GM23338 (cell line): ENCODE results near the gene SLC19A1. TPM values are rescaled to one million over a fixed set of nuclear protein-coding genes. Genes with fewer than 3 reads are reported as not detected.

Experiments
- ATAC-seq: fragments of 200-7000 bp; cut with Tn5 transposase; 3 replicates; pipeline ENCODE4 v1.9.1; 2020
- DNase-seq: peaks from one replicate; pipeline ENCODE4 v3.0.0-alpha.2; 2015; ENCODE audit warnings: low spot score
- H2AFZ ChIP-seq: fragments of 200-600 bp; sonication (generic); 2 replicates; pipeline ENCODE4 v1.8.0; 2016; ENCODE audit warnings: antibody characterized with exemption, mild to moderate bottlenecking, moderate library complexity
- H3F3A ChIP-seq: fragments of 200-600 bp; sonication (generic); replicated peaks from 2 replicates; pipeline ENCODE4 v1.8.0; 2017; ENCODE audit warnings: antibody characterized with exemption, mixed run types, low read depth
- H3K27ac ChIP-seq: fragments of 200-600 bp; sonication (generic); 2 replicates; pipeline ENCODE4 v1.6.1; 2016; ENCODE audit warnings: low read depth
- H3K27me3 ChIP-seq: fragments of 200-600 bp; sonication (generic); 2 replicates; pipeline ENCODE4 v1.8.0; 2016; ENCODE audit warnings: mild to moderate bottlenecking, mixed run types, moderate library complexity; ENCODE audit not compliant: insufficient read depth
- H3K36me3 ChIP-seq: fragments of 200-600 bp; sonication (generic); 2 replicates; pipeline ENCODE4 v1.8.0; 2016; ENCODE audit warnings: mild to moderate bottlenecking; ENCODE audit not compliant: insufficient read depth
- H3K4me1 ChIP-seq: fragments of 200-600 bp; sonication (generic); 2 replicates; pipeline ENCODE4 v1.8.0; 2016; ENCODE audit warnings: mild to moderate bottlenecking, moderate library complexity; ENCODE audit not compliant: insufficient read depth
- H3K4me2 ChIP-seq: fragments of 200-600 bp; sonication (generic); 2 replicates; pipeline ENCODE4 v1.7.1; 2017; ENCODE audit warnings: mixed run types
- H3K4me3 ChIP-seq: fragments of 200-600 bp; sonication (generic); 2 replicates; pipeline ENCODE4 v1.6.1; 2016; ENCODE audit warnings: mixed run types
- H3K79me2 ChIP-seq: fragments of 200-600 bp; sonication (generic); replicated peaks from 2 replicates; pipeline ENCODE4 v1.8.0; 2017; ENCODE audit warnings: mild to moderate bottlenecking; ENCODE audit not compliant: insufficient read depth
- H3K9me2 ChIP-seq: fragments of 200-600 bp; sonication (generic); 2 replicates; pipeline ENCODE4 v1.8.0; 2017; ENCODE audit not compliant: insufficient read depth
- H4K20me1 ChIP-seq: fragments of 200-600 bp; sonication (generic); replicated peaks from 2 replicates; pipeline ENCODE4 v1.8.0; 2017; ENCODE audit warnings: mild to moderate bottlenecking; ENCODE audit not compliant: insufficient read depth
- H3K27ac Mint-ChIP-seq: 2 replicates; pipeline ENCODE4 v1.8.0; 2020; ENCODE audit warnings: inconsistent platforms, mild to moderate bottlenecking, moderate library complexity, mixed read lengths
- H3K27me3 Mint-ChIP-seq: 3 replicates; pipeline ENCODE4 v1.8.0; 2022; ENCODE audit warnings: low read depth, mild to moderate bottlenecking, moderate library complexity, mixed read lengths, inconsistent platforms; ENCODE audit not compliant: insufficient read depth, poor library complexity
- H3K36me3 Mint-ChIP-seq: 3 replicates; pipeline ENCODE4 v1.8.0; 2021; ENCODE audit warnings: low read depth, mild to moderate bottlenecking, inconsistent platforms, moderate library complexity, mixed read lengths
- H3K4me1 Mint-ChIP-seq: 3 replicates; pipeline ENCODE4 v1.8.0; 2020; ENCODE audit warnings: mild to moderate bottlenecking, inconsistent platforms, mixed read lengths
- H3K4me3 Mint-ChIP-seq: 3 replicates; pipeline ENCODE4 v1.8.0; 2021; ENCODE audit warnings: moderate library complexity, mild to moderate bottlenecking, inconsistent platforms, mixed read lengths
- H3K9me3 Mint-ChIP-seq: 3 replicates; pipeline ENCODE4 v1.8.0; 2020; ENCODE audit warnings: moderate library complexity, mild to moderate bottlenecking, inconsistent platforms, mixed read lengths
- CREB1 ChIP-seq: fragments of 250-450 bp; sonication (Bioruptor Pico); IDR thresholded peaks from 2 replicates; pipeline ENCODE4 v1.5.0; 2020; ENCODE audit warnings: low read depth, mild to moderate bottlenecking, moderate library complexity
- CTCF ChIP-seq, 2 experiments: fragments of 200-600 bp in 1 of 2; sonication (generic) in 1 of 2; conservative IDR thresholded peaks; 2 replicates each; pipeline versions ENCODE4 v1.5.1 to v1.6.1; 2016 to 2017; ENCODE audit warnings: antibody characterized with exemption in 2 of 2, low read depth in 2 of 2, mild to moderate bottlenecking in 2 of 2, moderate library complexity in 1 of 2
- ETS1 ChIP-seq: IDR thresholded peaks from 2 replicates; pipeline ENCODE4 v1.6.1; 2016; ENCODE audit warnings: antibody characterized with exemption
- EZH2phosphoT487 ChIP-seq: fragments of 200-600 bp; sonication (generic); IDR thresholded peaks from one replicate; pipeline ENCODE4 v1.8.1; 2018; ENCODE audit warnings: antibody characterized with exemption; ENCODE audit not compliant: unreplicated experiment
- NANOG ChIP-seq: IDR thresholded peaks from 2 replicates; pipeline ENCODE4 v1.6.1; 2016; ENCODE audit warnings: antibody characterized with exemption, borderline replicate concordance
- POLR2AphosphoS5 ChIP-seq: IDR thresholded peaks from 2 replicates; pipeline ENCODE4 v1.6.1; 2016; ENCODE audit warnings: antibody characterized with exemption, low read depth
- REST ChIP-seq: IDR thresholded peaks from one replicate; pipeline ENCODE4 v1.6.1; 2018; ENCODE audit warnings: antibody characterized with exemption; ENCODE audit not compliant: unreplicated experiment
- STAT1 ChIP-seq: IDR thresholded peaks from one replicate; pipeline ENCODE4 v1.6.1; 2016; ENCODE audit warnings: antibody characterized with exemption; ENCODE audit not compliant: unreplicated experiment
- ZNF331 ChIP-seq: fragments of 250-450 bp; sonication (Bioruptor Pico); IDR thresholded peaks from 2 replicates; pipeline ENCODE4 v1.5.0; 2020; ENCODE audit warnings: low read depth, mild to moderate bottlenecking, moderate library complexity
- ZNF462 ChIP-seq: fragments of 250-450 bp; sonication (Bioruptor Pico); IDR thresholded peaks from 2 replicates; pipeline ENCODE4 v1.5.0; 2020; ENCODE audit warnings: mild to moderate bottlenecking, moderate library complexity
- polyA plus RNA-seq: library from polyadenylated mRNA; unstranded; fragments of >200 nt; fragmentation: Nextera tagmentation; extraction: Ambion mirVana; gene quantifications from 2 replicates; pipeline ENCODE4 v1.2.1, GENCODE V29; 2016
- total RNA-seq: library from RNA; depleted of rRNA; stranded (reverse); fragments of >200 nt; shearing (Covaris generic); gene quantifications from 2 replicates; pipeline ENCODE4 v1.2.3, GENCODE V29; 2014

SLC19A1 gene
- total and polyA plus RNA-seq, 2 experiments from 2014 or later = 31.2 to 33.0 TPM

GRCh38 chr21:45528981-45529784 lies 13.1 kb downstream of the SLC19A1 start:
- no peaks in the 10 kb centered on the region for H3K9me2 ChIP-seq
- Mint-ChIP-seq H3K36me3 (peaks cover 26% of the 10 kb centered on the region), H3K9me3 (no peaks in the 10 kb centered on the region), H3K4me3 (no peak overlapping the region), H3K4me1 (0 out of 3 replicates have a peak, but pooled peaks cover 2% of the 10 kb centered on the region), H3K27ac (no peak overlapping the region), H3K27me3 (peaks cover 11% of the 10 kb centered on the region)
- no peak overlapping the region for H2AFZ ChIP-seq
- H3F3A ChIP-seq = 0 out of 2 replicates have a peak, but pooled peaks cover 2% of the 10 kb centered on the region
- H3K27me3 ChIP-seq = no peaks in the 10 kb centered on the region
- TF ChIP-seq POLR2AphosphoS5 (no peak), STAT1 (no peak), CREB1 (no peak), ZNF462 (CRISPR knock-in tag) (no peak), ZNF331 (no peak), REST (no peak), NANOG (no peak), CTCF (conservative IDR thresholded peaks at IDR 0.05; ENCODE audit: low read depth in 2 of 2) (no peak), ETS1 (no peak), EZH2phosphoT487 (no peak)
- H3K27ac ChIP-seq = no peak overlapping the region
- no peaks in the 10 kb centered on the region for H3K4me1 ChIP-seq
- 0 out of 2 replicates have a peak, but pooled peaks cover 3% of the 10 kb centered on the region for H4K20me1 ChIP-seq
- no peak overlapping the region for H3K4me3 ChIP-seq
- no peaks in the 10 kb centered on the region for H3K79me2 ChIP-seq
- no peak for ATAC-seq
- no peak overlapping the region for H3K4me2 ChIP-seq
- no peaks in the 10 kb centered on the region for H3K36me3 ChIP-seq
- no peak for DNase-seq
